Neural crest cell (in vitro differentiated cells): ENCODE data around the gene INTS6. TPM values are rescaled to one million over a fixed set of nuclear protein-coding genes. Genes with fewer than 3 reads are reported as not detected.

Experiments
- DNase-seq: peaks from one replicate; pipeline ENCODE4 v3.0.0; 2021; ENCODE audit warnings: low read depth, mixed read lengths, low spot score
- H3K27ac Mint-ChIP-seq: one replicate; pipeline ENCODE4 v1.8.0; 2021; ENCODE audit warnings: mild to moderate bottlenecking, mixed read lengths; ENCODE audit not compliant: unreplicated experiment
- H3K27me3 Mint-ChIP-seq: 2 replicates; pipeline ENCODE4 v1.8.0; 2021; ENCODE audit warnings: low read depth, mild to moderate bottlenecking, mixed read lengths
- H3K36me3 Mint-ChIP-seq: 2 replicates; pipeline ENCODE4 v1.8.0; 2021; ENCODE audit warnings: low read depth, mild to moderate bottlenecking, mixed read lengths
- H3K4me1 Mint-ChIP-seq: 2 replicates; pipeline ENCODE4 v1.8.0; 2021; ENCODE audit warnings: mixed read lengths
- H3K4me3 Mint-ChIP-seq: one replicate; pipeline ENCODE4 v1.8.0; 2021; ENCODE audit warnings: mild to moderate bottlenecking, mixed read lengths
- H3K9me3 Mint-ChIP-seq: 2 replicates; pipeline ENCODE4 v1.8.0; 2021; ENCODE audit warnings: mixed read lengths
- CTCF ChIP-seq: fragments of 200-600 bp; sonication (generic); conservative IDR thresholded peaks from 2 replicates; pipeline ENCODE4 v1.5.0; 2021; ENCODE audit warnings: antibody characterized with exemption, mild to moderate bottlenecking
- total RNA-seq: library from RNA; stranded (reverse); gene quantifications from 2 replicates; pipeline ENCODE4 v1.2.1, GENCODE V29; 2021

Gene INTS6
- total RNA-seq, 1 donor from 2014 or later: 38.1 TPM

DNA sequence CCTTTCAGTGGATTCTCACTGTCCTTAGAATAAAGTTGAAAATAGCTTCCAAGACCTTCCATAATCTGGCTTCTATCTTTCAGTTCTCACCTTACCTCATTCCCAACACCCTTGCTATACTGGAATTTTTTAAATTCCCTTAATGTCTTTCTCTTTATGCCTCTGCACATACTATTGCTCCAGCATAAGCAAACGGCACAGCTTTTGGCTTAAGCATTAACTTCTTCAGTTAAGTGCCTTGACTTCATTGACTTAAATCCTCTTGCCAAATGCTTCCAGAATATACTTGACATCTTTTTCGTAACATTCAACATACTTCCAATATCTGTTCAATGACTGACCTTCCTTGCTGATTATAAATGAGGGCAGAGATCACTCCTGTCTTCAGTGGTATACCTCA, 79.4 kb downstream of the INTS6 start:
- no peaks in the 10 kb centered on the region for H3K9me3 Mint-ChIP-seq
- H3K4me1 Mint-ChIP-seq: no peaks in the 10 kb centered on the region
- H3K36me3 Mint-ChIP-seq: peaks cover 22% of the 10 kb centered on the region
- no peak overlapping the region for H3K4me3 Mint-ChIP-seq
- no peaks in the 10 kb centered on the region for H3K27me3 Mint-ChIP-seq
- no peak overlapping the region for H3K27ac Mint-ChIP-seq
- DNase-seq: no peak
- no peak for TF ChIP-seq CTCF

DNA sequence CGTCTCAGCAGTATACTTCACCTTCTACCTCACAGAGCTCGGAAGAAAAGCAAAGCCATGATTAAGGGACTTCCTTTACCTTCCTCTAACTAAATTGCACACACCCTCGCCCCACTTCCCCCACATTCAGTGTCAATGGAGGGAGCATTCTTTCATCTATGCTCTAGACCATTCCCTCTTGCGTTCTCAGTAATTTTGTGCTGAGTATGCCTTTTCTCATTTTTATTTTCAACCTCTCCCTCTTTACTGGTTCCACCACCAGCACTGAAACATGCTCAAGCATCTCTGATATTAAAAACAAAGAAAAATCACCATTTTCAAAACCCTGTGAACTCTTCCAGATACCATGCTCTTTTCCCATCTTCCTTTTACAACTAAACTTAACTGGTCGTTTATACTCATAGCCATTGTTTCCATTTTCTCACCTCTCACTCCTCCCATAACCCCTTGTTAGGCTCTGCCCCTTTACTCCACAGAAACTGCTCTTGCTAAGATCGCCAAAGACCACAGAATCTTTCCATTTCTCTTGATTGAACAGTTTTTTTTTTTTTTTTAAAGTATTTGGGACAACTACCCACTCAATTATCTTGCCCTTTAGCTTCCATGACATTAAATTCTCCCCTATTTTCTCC, 81.0 kb downstream of the INTS6 start:
- Mint-ChIP-seq H3K27me3 (no peaks in the 10 kb centered on the region), H3K4me3 (no peak overlapping the region), H3K36me3 (peaks cover 18% of the 10 kb centered on the region), H3K9me3 (no peaks in the 10 kb centered on the region), H3K4me1 (no peaks in the 10 kb centered on the region), H3K27ac (no peak overlapping the region)
- DNase-seq: no peak
- no peak for TF ChIP-seq CTCF

GRCh38 chr13:51370811-51371210, 82.0 kb downstream of the INTS6 start:
- Mint-ChIP-seq H3K9me3 (no peaks in the 10 kb centered on the region), H3K27ac (no peak overlapping the region), H3K36me3 (peaks cover 17% of the 10 kb centered on the region), H3K4me3 (no peak overlapping the region), H3K4me1 (no peaks in the 10 kb centered on the region), H3K27me3 (no peaks in the 10 kb centered on the region)
- no peak for TF ChIP-seq CTCF
- DNase-seq: no peak

DNA sequence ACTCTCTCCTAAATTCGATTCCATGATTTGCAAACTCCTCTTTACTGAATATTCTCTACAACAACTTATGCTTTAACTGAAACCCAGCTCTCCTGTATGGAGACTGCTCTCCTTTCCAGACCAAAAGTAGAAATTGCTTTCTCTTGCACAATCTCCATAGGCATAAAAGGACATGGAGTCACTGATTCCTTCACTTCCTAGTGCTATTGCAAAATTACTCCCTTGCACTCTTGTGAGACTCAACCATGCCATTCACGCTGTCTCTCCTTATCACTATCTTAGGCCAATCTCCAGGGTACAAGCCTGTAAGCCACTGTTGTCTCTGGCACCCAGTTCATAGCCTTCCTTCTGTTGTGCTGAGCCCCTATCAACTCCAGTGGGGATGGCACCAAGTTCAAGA, 82.7 kb downstream of the INTS6 start:
- Mint-ChIP-seq H3K27ac (no peak overlapping the region), H3K36me3 (peaks cover 17% of the 10 kb centered on the region), H3K4me3 (no peak overlapping the region), H3K4me1 (no peaks in the 10 kb centered on the region), H3K27me3 (no peaks in the 10 kb centered on the region), H3K9me3 (no peaks in the 10 kb centered on the region)
- no peak for TF ChIP-seq CTCF
- no peak for DNase-seq

DNA sequence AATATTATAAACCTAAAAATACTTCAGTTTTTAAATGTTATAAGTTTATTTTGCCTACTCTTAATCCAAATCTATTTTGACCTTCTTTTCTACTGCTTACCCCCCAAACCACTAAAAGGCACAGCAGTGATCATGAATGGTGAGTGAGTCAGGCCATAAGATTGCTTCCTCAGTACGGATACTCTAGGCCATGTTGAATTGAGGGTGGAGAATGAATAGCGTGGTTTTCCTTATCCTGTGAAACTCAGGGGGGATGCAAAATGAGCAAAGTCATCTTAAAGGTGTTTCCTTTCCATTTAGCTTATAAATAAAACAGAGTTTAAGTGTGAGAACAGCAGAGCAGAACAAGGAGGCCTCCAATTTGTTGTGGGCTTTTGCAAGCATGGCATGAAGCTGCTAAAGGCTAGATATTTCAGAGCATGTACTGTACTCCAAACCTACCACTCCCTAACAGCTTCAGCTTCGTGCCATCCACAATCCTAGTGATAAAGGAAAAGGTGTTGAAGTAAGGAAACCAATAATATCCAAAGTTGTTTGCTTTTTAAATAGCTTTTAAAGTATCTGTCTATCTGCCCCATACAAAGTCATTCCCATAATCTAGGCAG, 88.3 kb downstream of the INTS6 start:
- no peaks in the 10 kb centered on the region for H3K9me3 Mint-ChIP-seq
- H3K36me3 Mint-ChIP-seq: peaks cover 17% of the 10 kb centered on the region
- no peak overlapping the region for H3K27ac Mint-ChIP-seq
- H3K27me3 Mint-ChIP-seq: no peaks in the 10 kb centered on the region
- H3K4me3 Mint-ChIP-seq: no peak overlapping the region
- DNase-seq: no peak
- no peak for TF ChIP-seq CTCF
- H3K4me1 Mint-ChIP-seq: no peaks in the 10 kb centered on the region
